ENCODE measurements around the gene HOXC9. TPM values are rescaled to one million over a fixed set of nuclear protein-coding genes. Genes with fewer than 3 reads are reported as not detected.

Gene HOXC9
- total RNA-seq, 4 donors from 2014 or later, result 7.6 to 25.1 (median 13.0) TPM

DNA sequence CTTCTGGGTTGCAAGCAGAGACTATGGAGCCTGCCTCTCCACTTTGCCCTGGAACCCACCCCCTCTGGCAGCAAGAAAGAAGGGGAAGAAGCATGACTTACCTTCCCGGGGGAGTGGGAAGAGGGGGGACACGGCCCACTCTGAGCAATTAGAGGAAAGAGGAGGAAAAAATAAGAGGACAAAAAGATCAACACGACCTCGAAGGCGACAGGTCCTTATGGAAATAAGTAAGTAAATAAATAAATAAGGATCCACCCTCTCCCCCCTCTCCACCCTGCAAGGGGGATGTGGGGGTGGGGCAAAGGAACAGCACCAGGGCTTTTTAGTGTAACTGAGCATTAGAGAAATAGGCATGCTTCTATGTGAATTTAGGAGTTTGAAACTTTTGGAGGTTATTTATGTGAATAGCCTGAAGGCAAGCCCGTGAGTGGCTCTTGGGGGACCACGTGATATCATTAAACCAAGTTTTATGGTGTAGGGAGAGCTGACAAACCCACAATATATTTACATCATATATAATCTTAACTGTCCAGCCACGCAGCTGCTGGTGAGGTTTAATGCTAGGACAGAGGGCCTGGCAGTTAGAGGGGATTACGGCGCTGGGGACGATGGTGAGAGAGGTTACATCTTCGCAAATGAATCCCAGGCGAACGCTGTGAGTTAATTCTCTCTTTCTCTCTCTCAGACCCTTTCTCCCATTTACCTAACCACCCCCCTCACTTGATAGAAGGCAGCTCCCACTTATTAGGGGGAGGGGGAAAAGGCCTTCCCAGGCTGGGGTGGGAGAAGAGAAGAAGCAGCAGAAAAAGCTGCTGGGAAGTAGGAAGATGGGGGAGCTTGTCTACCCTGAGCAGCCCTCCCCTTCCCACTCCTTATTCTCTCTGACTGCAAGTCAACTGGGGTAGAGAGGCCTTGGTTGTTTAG is 37.7 kb downstream of the HOXC9 start:
- TF ChIP-seq, protein P1, sequence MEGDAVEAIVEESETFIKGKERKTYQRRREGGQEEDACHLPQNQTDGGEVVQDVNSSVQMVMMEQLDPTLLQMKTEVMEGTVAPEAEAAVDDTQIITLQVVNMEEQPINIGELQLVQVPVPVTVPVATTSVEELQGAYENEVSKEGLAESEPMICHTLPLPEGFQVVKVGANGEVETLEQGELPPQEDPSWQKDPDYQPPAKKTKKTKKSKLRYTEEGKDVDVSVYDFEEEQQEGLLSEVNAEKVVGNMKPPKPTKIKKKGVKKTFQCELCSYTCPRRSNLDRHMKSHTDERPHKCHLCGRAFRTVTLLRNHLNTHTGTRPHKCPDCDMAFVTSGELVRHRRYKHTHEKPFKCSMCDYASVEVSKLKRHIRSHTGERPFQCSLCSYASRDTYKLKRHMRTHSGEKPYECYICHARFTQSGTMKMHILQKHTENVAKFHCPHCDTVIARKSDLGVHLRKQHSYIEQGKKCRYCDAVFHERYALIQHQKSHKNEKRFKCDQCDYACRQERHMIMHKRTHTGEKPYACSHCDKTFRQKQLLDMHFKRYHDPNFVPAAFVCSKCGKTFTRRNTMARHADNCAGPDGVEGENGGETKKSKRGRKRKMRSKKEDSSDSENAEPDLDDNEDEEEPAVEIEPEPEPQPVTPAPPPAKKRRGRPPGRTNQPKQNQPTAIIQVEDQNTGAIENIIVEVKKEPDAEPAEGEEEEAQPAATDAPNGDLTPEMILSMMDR (IDR thresholded peaks at IDR 0.05; ENCODE audit: low read depth), result no peak

DNA sequence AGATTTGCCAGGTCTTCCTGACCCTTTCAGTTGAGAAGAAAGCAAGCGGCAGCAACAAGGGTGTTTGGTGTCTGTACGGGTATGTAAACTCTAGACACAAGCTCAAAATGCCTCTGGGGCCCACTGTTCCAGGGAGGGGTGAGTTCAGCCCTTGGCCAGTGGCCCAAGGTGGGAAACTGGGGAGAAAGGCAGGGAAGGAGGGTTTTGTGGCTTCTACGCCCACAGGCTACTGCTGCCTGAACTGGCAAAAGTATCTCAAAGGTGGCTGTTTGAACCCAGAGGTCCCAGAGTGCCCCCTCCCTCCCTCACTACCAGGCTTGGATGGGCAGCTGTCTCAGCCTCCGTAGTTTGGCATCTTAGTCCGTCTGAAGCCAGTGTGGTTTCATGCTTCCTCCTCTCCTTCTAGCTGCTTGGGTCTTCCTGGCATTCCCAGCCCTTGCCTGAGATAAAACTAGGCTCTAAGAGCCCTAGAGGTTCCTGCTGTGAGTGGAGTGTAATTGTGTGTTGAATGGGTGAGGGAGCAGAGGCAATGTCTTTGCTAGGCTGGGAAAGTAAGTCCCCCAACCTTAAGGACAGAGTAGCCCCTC is 38.4 kb downstream of the HOXC9 start:
- TF ChIP-seq, protein P1 (IDR thresholded peaks at IDR 0.05; ENCODE audit: low read depth), result no peak

DNA sequence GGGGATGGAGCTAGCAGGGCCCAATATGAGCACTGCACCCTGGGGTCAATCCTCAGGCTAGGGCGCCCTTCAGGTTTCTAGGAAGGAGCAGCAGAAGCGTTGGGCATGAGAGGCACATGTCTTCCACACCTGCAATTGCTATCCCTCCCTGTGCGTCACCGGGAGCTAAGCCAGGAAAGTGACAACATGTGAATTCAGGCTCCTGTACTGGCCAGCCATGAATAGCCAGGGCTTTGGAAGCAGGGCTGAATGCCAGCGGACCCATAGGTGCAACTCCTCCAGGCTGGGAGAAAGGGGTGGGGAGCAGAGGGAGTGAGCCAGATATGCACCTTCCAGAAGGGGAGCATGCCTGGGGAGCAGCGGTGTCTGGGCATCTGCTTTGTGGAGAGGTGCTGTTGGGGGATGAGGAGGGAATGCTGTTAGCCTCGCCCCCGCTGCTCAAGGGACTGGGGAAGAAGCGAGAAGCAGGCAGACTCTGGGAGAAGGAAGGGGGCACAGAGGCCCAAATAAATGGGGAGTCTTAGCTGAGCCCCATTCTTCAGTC is 39.0 kb downstream of the HOXC9 start:
- TF ChIP-seq, protein P1 (IDR thresholded peaks at IDR 0.05; ENCODE audit: low read depth), result no peak

DNA sequence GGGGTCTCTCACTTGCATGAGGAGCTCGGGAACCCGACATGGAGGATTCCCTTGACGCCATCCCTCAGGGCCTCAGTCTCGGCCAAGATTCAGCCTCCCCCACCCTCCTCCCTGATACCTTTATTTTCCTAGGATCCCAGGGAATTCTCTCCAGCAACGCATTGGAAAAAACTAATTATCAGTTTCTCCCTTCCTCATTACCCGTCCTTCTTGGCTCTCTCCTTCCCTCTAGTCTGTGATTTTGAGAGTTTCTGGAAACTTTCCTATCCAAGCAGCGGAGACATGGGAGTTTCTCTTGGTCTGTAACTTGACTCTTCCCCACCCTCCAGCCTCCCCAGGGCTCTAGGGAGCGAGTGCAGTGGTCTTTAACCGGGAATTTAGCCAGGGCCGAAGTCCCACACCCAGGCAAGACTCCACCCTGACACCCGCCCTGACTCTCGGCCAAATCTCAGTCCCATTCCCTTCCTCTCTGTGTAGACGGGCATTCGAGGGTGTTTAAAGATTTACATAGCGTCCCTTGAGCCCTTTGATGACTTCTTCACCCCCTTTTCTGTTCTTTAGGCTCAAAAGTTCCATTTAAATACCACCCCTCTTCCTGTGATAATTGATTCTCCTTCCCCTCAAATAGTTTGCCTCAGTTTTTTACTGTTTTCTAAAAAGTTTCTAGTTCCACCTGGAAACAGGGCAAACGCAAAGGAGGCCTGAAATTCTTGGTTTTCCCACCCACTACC is 39.6 kb downstream of the HOXC9 start:
- TF ChIP-seq, protein P1 (IDR thresholded peaks at IDR 0.05; ENCODE audit: low read depth), result no peak

DNA sequence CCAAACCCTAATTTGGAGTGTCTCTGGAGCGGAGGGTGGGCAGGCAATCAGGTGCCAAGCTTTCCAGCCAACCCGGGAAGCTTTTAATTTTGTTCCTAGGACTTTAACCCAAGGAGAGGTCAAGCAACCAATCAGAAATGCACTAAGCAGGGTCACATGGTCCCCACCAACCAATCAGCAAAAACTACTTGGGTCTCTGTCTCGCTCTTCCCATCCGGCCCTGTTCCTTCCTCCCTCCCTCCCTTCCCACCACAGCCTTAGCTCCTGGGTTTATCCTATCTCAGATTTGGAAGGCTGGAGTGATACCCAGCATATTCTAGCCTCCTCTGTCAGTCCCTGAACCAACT is 40.2 kb downstream of the HOXC9 start:
- TF ChIP-seq, protein P1 (IDR thresholded peaks at IDR 0.05; ENCODE audit: low read depth), result no peak

DNA sequence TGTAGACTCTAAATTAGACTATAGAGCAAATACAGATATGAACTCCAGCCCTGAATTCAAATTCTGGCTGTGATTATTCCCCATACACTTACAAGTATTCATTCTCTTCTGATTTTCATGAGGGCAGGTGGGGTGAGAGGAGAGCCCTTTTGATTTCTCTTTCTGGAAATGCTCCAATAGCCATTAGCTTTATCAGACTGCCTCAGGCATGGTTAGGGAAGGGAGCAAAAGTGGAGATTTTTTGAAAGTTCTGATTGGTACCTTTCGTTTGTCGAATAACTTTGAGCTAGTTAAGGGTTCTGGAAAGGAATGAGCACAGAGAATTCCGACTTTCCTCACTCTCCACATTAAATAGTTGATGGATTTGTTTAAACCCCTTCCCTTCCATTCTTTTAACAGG is 40.7 kb downstream of the HOXC9 start:
- TF ChIP-seq, protein P1 (IDR thresholded peaks at IDR 0.05; ENCODE audit: low read depth), result no peak
